GM23338 (cell line): ENCODE results near the gene DTNBP1. TPM values are rescaled to one million over a fixed set of nuclear protein-coding genes. Genes with fewer than 3 reads are reported as not detected.

Source experiments
- ATAC-seq: fragments of 200-7000 bp; cut with Tn5 transposase; 3 replicates; pipeline ENCODE4 v1.9.1; 2020
- DNase-seq: peaks from one replicate; pipeline ENCODE4 v3.0.0-alpha.2; 2015; ENCODE audit warnings: low spot score
- H2AFZ ChIP-seq: fragments of 200-600 bp; sonication (generic); 2 replicates; pipeline ENCODE4 v1.8.0; 2016; ENCODE audit warnings: antibody characterized with exemption, mild to moderate bottlenecking, moderate library complexity
- H3F3A ChIP-seq: fragments of 200-600 bp; sonication (generic); replicated peaks from 2 replicates; pipeline ENCODE4 v1.8.0; 2017; ENCODE audit warnings: antibody characterized with exemption, mixed run types, low read depth
- H3K27ac ChIP-seq: fragments of 200-600 bp; sonication (generic); 2 replicates; pipeline ENCODE4 v1.6.1; 2016; ENCODE audit warnings: low read depth
- H3K27me3 ChIP-seq: fragments of 200-600 bp; sonication (generic); 2 replicates; pipeline ENCODE4 v1.8.0; 2016; ENCODE audit warnings: mild to moderate bottlenecking, mixed run types, moderate library complexity; ENCODE audit not compliant: insufficient read depth
- H3K36me3 ChIP-seq: fragments of 200-600 bp; sonication (generic); 2 replicates; pipeline ENCODE4 v1.8.0; 2016; ENCODE audit warnings: mild to moderate bottlenecking; ENCODE audit not compliant: insufficient read depth
- H3K4me1 ChIP-seq: fragments of 200-600 bp; sonication (generic); 2 replicates; pipeline ENCODE4 v1.8.0; 2016; ENCODE audit warnings: mild to moderate bottlenecking, moderate library complexity; ENCODE audit not compliant: insufficient read depth
- H3K4me2 ChIP-seq: fragments of 200-600 bp; sonication (generic); 2 replicates; pipeline ENCODE4 v1.7.1; 2017; ENCODE audit warnings: mixed run types
- H3K4me3 ChIP-seq: fragments of 200-600 bp; sonication (generic); 2 replicates; pipeline ENCODE4 v1.6.1; 2016; ENCODE audit warnings: mixed run types
- H3K79me2 ChIP-seq: fragments of 200-600 bp; sonication (generic); replicated peaks from 2 replicates; pipeline ENCODE4 v1.8.0; 2017; ENCODE audit warnings: mild to moderate bottlenecking; ENCODE audit not compliant: insufficient read depth
- H3K9me2 ChIP-seq: fragments of 200-600 bp; sonication (generic); 2 replicates; pipeline ENCODE4 v1.8.0; 2017; ENCODE audit not compliant: insufficient read depth
- H4K20me1 ChIP-seq: fragments of 200-600 bp; sonication (generic); replicated peaks from 2 replicates; pipeline ENCODE4 v1.8.0; 2017; ENCODE audit warnings: mild to moderate bottlenecking; ENCODE audit not compliant: insufficient read depth
- H3K27ac Mint-ChIP-seq: 2 replicates; pipeline ENCODE4 v1.8.0; 2020; ENCODE audit warnings: inconsistent platforms, mild to moderate bottlenecking, moderate library complexity, mixed read lengths
- H3K27me3 Mint-ChIP-seq: 3 replicates; pipeline ENCODE4 v1.8.0; 2022; ENCODE audit warnings: low read depth, mild to moderate bottlenecking, moderate library complexity, mixed read lengths, inconsistent platforms; ENCODE audit not compliant: insufficient read depth, poor library complexity
- H3K36me3 Mint-ChIP-seq: 3 replicates; pipeline ENCODE4 v1.8.0; 2021; ENCODE audit warnings: low read depth, mild to moderate bottlenecking, inconsistent platforms, moderate library complexity, mixed read lengths
- H3K4me1 Mint-ChIP-seq: 3 replicates; pipeline ENCODE4 v1.8.0; 2020; ENCODE audit warnings: mild to moderate bottlenecking, inconsistent platforms, mixed read lengths
- H3K4me3 Mint-ChIP-seq: 3 replicates; pipeline ENCODE4 v1.8.0; 2021; ENCODE audit warnings: moderate library complexity, mild to moderate bottlenecking, inconsistent platforms, mixed read lengths
- H3K9me3 Mint-ChIP-seq: 3 replicates; pipeline ENCODE4 v1.8.0; 2020; ENCODE audit warnings: moderate library complexity, mild to moderate bottlenecking, inconsistent platforms, mixed read lengths
- CTCF ChIP-seq, 2 experiments: fragments of 200-600 bp in 1 of 2; sonication (generic) in 1 of 2; conservative IDR thresholded peaks; 2 replicates each; pipeline versions ENCODE4 v1.5.1 to v1.6.1; 2016 to 2017; ENCODE audit warnings: antibody characterized with exemption in 2 of 2, low read depth in 2 of 2, mild to moderate bottlenecking in 2 of 2, moderate library complexity in 1 of 2
- EZH2phosphoT487 ChIP-seq: fragments of 200-600 bp; sonication (generic); IDR thresholded peaks from one replicate; pipeline ENCODE4 v1.8.1; 2018; ENCODE audit warnings: antibody characterized with exemption; ENCODE audit not compliant: unreplicated experiment
- NANOG ChIP-seq: IDR thresholded peaks from 2 replicates; pipeline ENCODE4 v1.6.1; 2016; ENCODE audit warnings: antibody characterized with exemption, borderline replicate concordance
- POLR2AphosphoS5 ChIP-seq: IDR thresholded peaks from 2 replicates; pipeline ENCODE4 v1.6.1; 2016; ENCODE audit warnings: antibody characterized with exemption, low read depth
- ZNF114 ChIP-seq: fragments of 250-450 bp; sonication (Bioruptor Pico); IDR thresholded peaks from 2 replicates; pipeline ENCODE4 v1.5.0; 2020; ENCODE audit warnings: mild to moderate bottlenecking, moderate library complexity
- ZNF331 ChIP-seq: fragments of 250-450 bp; sonication (Bioruptor Pico); IDR thresholded peaks from 2 replicates; pipeline ENCODE4 v1.5.0; 2020; ENCODE audit warnings: low read depth, mild to moderate bottlenecking, moderate library complexity
- polyA plus RNA-seq: library from polyadenylated mRNA; unstranded; fragments of >200 nt; fragmentation: Nextera tagmentation; extraction: Ambion mirVana; gene quantifications from 2 replicates; pipeline ENCODE4 v1.2.1, GENCODE V29; 2016
- total RNA-seq: library from RNA; depleted of rRNA; stranded (reverse); fragments of >200 nt; shearing (Covaris generic); gene quantifications from 2 replicates; pipeline ENCODE4 v1.2.3, GENCODE V29; 2014
- TF ChIP-seq, protein P1 (sequence below): IDR thresholded peaks from 2 replicates; pipeline ENCODE4 v1.6.1; 2016; ENCODE audit warnings: antibody characterized with exemption
- TF ChIP-seq, protein P2 (sequence below): fragments of 250-450 bp; sonication (Bioruptor Pico); IDR thresholded peaks from 2 replicates; pipeline ENCODE4 v1.5.0; 2020; ENCODE audit warnings: mild to moderate bottlenecking, moderate library complexity

DTNBP1 gene
- total and polyA plus RNA-seq, 2 experiments from 2014 or later: 12.1 to 20.1 TPM

DNA sequence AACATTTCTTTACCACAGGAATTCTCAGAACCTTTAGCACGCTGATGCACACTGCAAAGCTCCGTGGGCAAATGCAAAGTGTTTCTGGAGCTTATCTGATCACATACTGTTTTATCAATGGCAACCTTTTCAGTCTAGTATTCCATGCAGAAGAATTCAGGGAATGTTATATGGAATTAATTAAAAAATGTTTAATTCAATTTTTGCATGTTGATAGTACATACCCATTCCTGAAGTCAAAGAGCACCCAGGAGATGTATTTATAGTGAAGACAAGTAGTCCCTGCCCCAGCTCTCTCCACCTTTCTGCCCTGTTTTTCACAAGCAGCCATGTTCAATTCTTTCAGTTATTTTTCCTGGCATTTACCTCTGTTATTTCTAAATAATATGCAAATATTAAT lies 55.2 kb downstream of the DTNBP1 start:
- DNase-seq (no peak), ATAC-seq (no peak)
- Mint-ChIP-seq H3K9me3 (peaks cover 3% of the 10 kb centered on the region; the same call in 1 of the 3 replicates), H3K27me3 (no peaks in the 10 kb centered on the region), H3K4me3 (no peak overlapping the region), H3K4me1 (peaks cover 13% of the 10 kb centered on the region), H3K36me3 (peaks cover 18% of the 10 kb centered on the region; the same call in 2 of the 3 replicates), H3K27ac (no peak overlapping the region)
- H3F3A ChIP-seq: no peaks in the 10 kb centered on the region
- H3K27ac ChIP-seq: no peak overlapping the region
- H3K27me3 ChIP-seq: no peaks in the 10 kb centered on the region
- H3K4me2 ChIP-seq: no peak overlapping the region
- TF ChIP-seq, protein P1, sequence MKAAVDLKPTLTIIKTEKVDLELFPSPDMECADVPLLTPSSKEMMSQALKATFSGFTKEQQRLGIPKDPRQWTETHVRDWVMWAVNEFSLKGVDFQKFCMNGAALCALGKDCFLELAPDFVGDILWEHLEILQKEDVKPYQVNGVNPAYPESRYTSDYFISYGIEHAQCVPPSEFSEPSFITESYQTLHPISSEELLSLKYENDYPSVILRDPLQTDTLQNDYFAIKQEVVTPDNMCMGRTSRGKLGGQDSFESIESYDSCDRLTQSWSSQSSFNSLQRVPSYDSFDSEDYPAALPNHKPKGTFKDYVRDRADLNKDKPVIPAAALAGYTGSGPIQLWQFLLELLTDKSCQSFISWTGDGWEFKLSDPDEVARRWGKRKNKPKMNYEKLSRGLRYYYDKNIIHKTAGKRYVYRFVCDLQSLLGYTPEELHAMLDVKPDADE: no peak
- no peak overlapping the region for H2AFZ ChIP-seq
- no peaks in the 10 kb centered on the region for H4K20me1 ChIP-seq
- peaks cover 8% of the 10 kb centered on the region; the same call in 1 of the 2 replicates for H3K4me1 ChIP-seq
- no peaks in the 10 kb centered on the region for H3K9me2 ChIP-seq
- H3K36me3 ChIP-seq: 0 out of 2 replicates have a peak, but pooled peaks cover 3% of the 10 kb centered on the region
- no peaks in the 10 kb centered on the region for H3K79me2 ChIP-seq
- no peak overlapping the region for H3K4me3 ChIP-seq

GRCh38 chr6:15606347-15606746 lies 56.5 kb downstream of the DTNBP1 start:
- H3K9me3 Mint-ChIP-seq: peaks cover under 1% of the 10 kb centered on the region; the same call in 1 of the 3 replicates
- TF ChIP-seq, protein P2, sequence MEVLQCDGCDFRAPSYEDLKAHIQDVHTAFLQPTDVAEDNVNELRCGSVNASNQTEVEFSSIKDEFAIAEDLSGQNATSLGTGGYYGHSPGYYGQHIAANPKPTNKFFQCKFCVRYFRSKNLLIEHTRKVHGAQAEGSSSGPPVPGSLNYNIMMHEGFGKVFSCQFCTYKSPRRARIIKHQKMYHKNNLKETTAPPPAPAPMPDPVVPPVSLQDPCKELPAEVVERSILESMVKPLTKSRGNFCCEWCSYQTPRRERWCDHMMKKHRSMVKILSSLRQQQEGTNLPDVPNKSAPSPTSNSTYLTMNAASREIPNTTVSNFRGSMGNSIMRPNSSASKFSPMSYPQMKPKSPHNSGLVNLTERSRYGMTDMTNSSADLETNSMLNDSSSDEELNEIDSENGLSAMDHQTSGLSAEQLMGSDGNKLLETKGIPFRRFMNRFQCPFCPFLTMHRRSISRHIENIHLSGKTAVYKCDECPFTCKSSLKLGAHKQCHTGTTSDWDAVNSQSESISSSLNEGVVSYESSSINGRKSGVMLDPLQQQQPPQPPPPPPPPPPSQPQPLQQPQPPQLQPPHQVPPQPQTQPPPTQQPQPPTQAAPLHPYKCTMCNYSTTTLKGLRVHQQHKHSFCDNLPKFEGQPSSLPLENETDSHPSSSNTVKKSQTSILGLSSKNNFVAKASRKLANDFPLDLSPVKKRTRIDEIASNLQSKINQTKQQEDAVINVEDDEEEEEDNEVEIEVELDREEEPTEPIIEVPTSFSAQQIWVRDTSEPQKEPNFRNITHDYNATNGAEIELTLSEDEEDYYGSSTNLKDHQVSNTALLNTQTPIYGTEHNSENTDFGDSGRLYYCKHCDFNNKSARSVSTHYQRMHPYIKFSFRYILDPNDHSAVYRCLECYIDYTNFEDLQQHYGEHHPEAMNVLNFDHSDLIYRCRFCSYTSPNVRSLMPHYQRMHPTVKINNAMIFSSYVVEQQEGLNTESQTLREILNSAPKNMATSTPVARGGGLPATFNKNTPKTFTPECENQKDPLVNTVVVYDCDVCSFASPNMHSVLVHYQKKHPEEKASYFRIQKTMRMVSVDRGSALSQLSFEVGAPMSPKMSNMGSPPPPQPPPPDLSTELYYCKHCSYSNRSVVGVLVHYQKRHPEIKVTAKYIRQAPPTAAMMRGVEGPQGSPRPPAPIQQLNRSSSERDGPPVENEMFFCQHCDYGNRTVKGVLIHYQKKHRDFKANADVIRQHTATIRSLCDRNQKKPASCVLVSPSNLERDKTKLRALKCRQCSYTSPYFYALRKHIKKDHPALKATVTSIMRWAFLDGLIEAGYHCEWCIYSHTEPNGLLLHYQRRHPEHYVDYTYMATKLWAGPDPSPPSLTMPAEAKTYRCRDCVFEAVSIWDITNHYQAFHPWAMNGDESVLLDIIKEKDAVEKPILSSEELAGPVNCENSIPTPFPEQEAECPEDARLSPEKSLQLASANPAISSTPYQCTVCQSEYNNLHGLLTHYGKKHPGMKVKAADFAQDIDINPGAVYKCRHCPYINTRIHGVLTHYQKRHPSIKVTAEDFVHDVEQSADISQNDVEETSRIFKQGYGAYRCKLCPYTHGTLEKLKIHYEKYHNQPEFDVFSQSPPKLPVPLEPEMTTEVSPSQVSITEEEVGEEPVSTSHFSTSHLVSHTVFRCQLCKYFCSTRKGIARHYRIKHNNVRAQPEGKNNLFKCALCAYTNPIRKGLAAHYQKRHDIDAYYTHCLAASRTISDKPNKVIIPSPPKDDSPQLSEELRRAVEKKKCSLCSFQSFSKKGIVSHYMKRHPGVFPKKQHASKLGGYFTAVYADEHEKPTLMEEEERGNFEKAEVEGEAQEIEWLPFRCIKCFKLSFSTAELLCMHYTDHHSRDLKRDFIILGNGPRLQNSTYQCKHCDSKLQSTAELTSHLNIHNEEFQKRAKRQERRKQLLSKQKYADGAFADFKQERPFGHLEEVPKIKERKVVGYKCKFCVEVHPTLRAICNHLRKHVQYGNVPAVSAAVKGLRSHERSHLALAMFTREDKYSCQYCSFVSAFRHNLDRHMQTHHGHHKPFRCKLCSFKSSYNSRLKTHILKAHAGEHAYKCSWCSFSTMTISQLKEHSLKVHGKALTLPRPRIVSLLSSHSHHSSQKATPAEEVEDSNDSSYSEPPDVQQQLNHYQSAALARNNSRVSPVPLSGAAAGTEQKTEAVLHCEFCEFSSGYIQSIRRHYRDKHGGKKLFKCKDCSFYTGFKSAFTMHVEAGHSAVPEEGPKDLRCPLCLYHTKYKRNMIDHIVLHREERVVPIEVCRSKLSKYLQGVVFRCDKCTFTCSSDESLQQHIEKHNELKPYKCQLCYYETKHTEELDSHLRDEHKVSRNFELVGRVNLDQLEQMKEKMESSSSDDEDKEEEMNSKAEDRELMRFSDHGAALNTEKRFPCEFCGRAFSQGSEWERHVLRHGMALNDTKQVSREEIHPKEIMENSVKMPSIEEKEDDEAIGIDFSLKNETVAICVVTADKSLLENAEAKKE: no peak
- TF ChIP-seq POLR2AphosphoS5 (no peak), ZNF331 (no peak), EZH2phosphoT487 (no peak), CTCF (conservative IDR thresholded peaks at IDR 0.05; ENCODE audit: low read depth in 2 of 2) (no peak), NANOG (no peak), ZNF114 (CRISPR knock-in tag) (no peak)
- ATAC-seq (no peak), DNase-seq (no peak)
- H3K27me3 Mint-ChIP-seq: peaks cover 3% of the 10 kb centered on the region
- Histone ChIP-seq H3K9me2 (no peaks in the 10 kb centered on the region), H3K4me1 (peaks cover 11% of the 10 kb centered on the region; the same call in 1 of the 2 replicates), H3K27me3 (no peaks in the 10 kb centered on the region), H3K27ac (no peak overlapping the region), H3K4me2 (no peak overlapping the region), H2AFZ (no peak overlapping the region), H3K36me3 (0 out of 2 replicates have a peak, but pooled peaks cover 3% of the 10 kb centered on the region), H3K79me2 (no peaks in the 10 kb centered on the region), H3K4me3 (no peak overlapping the region), H3F3A (no peaks in the 10 kb centered on the region), H4K20me1 (no peaks in the 10 kb centered on the region)
- H3K27ac Mint-ChIP-seq: no peak overlapping the region
- no peak overlapping the region for H3K4me3 Mint-ChIP-seq
- peaks cover 17% of the 10 kb centered on the region for H3K4me1 Mint-ChIP-seq
- H3K36me3 Mint-ChIP-seq: peaks cover 12% of the 10 kb centered on the region; the same call in 2 of the 3 replicates
